Measurements from ENCODE around the gene ATP6V1E1. TPM values are rescaled to one million over a fixed set of nuclear protein-coding genes. Genes with fewer than 3 reads are reported as not detected.

The ATP6V1E1 gene
- total RNA-seq, 1 experiment from 2014 or later = 88.1 TPM

GRCh38 chr22:17656870-17657395 is 28.4 kb upstream of the ATP6V1E1 start:
- POLR2A ChIA-PET = no interaction called here
- Mint-ChIP-seq H3K9me3 (no peaks in the 10 kb centered on the region), H3K27me3 (ENCODE audit: low read depth) (no peaks in the 10 kb centered on the region), H3K27ac (no peak overlapping the region), H3K4me3 (no peak overlapping the region), H3K4me1 (no peaks in the 10 kb centered on the region), H3K36me3 (peaks cover 28% of the 10 kb centered on the region)
- CTCF ChIA-PET = no interaction called here
- DNase-seq (ENCODE audit: low spot score) = no peak
- ATAC-seq = no peak
- TF ChIP-seq ARID4B (CRISPR knock-in tag; IDR thresholded peaks at IDR 0.05; ENCODE audit: borderline replicate concordance) = no peak

GRCh38 chr22:17655289-17655688 is 26.7 kb upstream of the ATP6V1E1 start:
- Mint-ChIP-seq H3K27ac (peak overlapping the region; percentile 11; the same call in 1 of the 2 replicates), H3K4me3 (no peak overlapping the region), H3K9me3 (no peaks in the 10 kb centered on the region), H3K27me3 (ENCODE audit: low read depth) (no peaks in the 10 kb centered on the region), H3K36me3 (peaks cover 20% of the 10 kb centered on the region), H3K4me1 (no peaks in the 10 kb centered on the region)
- ChIA-PET POLR2A (no interaction called here), CTCF (interaction anchor here (0.7 kb wide), 1 partner anchor 560 kb away, joined by 3 read pairs; no protein-coding TSS in a partner anchor)
- no peak for DNase-seq (ENCODE audit: low spot score)
- TF ChIP-seq E2F5 (CRISPR knock-in tag; IDR thresholded peaks at IDR 0.05) (no peak), JAZF1 (CRISPR knock-in tag; IDR thresholded peaks at IDR 0.05) (no peak), FOXP1 (CRISPR knock-in tag; IDR thresholded peaks at IDR 0.05; ENCODE audit: borderline replicate concordance) (no peak), ZNF219 (CRISPR knock-in tag; IDR thresholded peaks at IDR 0.05; ENCODE audit: borderline replicate concordance) (no peak), ZNF121 (CRISPR knock-in tag; IDR thresholded peaks at IDR 0.05) (no peak), IRF2 (CRISPR knock-in tag; IDR thresholded peaks at IDR 0.05; ENCODE audit: borderline replicate concordance, low read depth) (no peak), E2F4 (CRISPR knock-in tag; IDR thresholded peaks at IDR 0.05; ENCODE audit: borderline replicate concordance, low read depth) (no peak), AR (CRISPR knock-in tag; IDR thresholded peaks at IDR 0.05) (no peak), HMGXB4 (CRISPR knock-in tag; IDR thresholded peaks at IDR 0.05) (no peak), ZMAT4 (CRISPR knock-in tag; IDR thresholded peaks at IDR 0.05) (no peak), TEAD4 (CRISPR knock-in tag; IDR thresholded peaks at IDR 0.05) (no peak), NR2C2 (CRISPR knock-in tag; IDR thresholded peaks at IDR 0.05) (no peak), ZNF425 (CRISPR knock-in tag; conservative IDR thresholded peaks at IDR 0.05) (no peak), ETV6 (CRISPR knock-in tag; IDR thresholded peaks at IDR 0.05) (no peak), USF2 (CRISPR knock-in tag; IDR thresholded peaks at IDR 0.05) (no peak), CBFB (CRISPR knock-in tag; IDR thresholded peaks at IDR 0.05; ENCODE audit: low read depth) (no peak), MXD4 (CRISPR knock-in tag; IDR thresholded peaks at IDR 0.05; ENCODE audit: borderline replicate concordance) (no peak), ZNF671 (CRISPR knock-in tag; IDR thresholded peaks at IDR 0.05) (no peak)
- no peak for ATAC-seq
